AG04449 (cell line): ENCODE measurements around the gene UNC80.
A peak's percentile ranks its signal among the peaks of the same experiment; 100 is the strongest.

ENCODE experiments used
- CTCF ChIA-PET: fragments of 350-600 bp; formaldehyde crosslinking; extraction: SDS; loops from one replicate; lab custom pipeline; 2021; ENCODE audit warnings: antibody characterized with exemption; lab: Yijun Ruan, JAX
- POLR2A ChIA-PET: fragments of 400-600, 350-600 bp; formaldehyde crosslinking; extraction: SDS; loops from one replicate; lab custom pipeline; 2020; ENCODE audit warnings: antibody characterized with exemption, inconsistent platforms; lab: Yijun Ruan, JAX
- DNase-seq: peaks from one replicate; pipeline ENCODE4 v3.0.0-alpha.2; 2010; ENCODE audit warnings: low read depth, low spot score
- H3K4me3 ChIP-seq: 2 replicates; pipeline ENCODE4 v1.5.1; 2011; ENCODE audit warnings: low read depth, mild to moderate bottlenecking, control low read depth, low read length
- TF ChIP-seq, protein P1 (sequence below): IDR thresholded peaks from one replicate; pipeline ENCODE4 v1.5.1; 2011; ENCODE audit warnings: mild to moderate bottlenecking, moderate library complexity, low read length, control low read depth, inconsistent platforms; ENCODE audit not compliant: insufficient read depth; ENCODE audit errors: missing control alignments

Gene UNC80

DNA sequence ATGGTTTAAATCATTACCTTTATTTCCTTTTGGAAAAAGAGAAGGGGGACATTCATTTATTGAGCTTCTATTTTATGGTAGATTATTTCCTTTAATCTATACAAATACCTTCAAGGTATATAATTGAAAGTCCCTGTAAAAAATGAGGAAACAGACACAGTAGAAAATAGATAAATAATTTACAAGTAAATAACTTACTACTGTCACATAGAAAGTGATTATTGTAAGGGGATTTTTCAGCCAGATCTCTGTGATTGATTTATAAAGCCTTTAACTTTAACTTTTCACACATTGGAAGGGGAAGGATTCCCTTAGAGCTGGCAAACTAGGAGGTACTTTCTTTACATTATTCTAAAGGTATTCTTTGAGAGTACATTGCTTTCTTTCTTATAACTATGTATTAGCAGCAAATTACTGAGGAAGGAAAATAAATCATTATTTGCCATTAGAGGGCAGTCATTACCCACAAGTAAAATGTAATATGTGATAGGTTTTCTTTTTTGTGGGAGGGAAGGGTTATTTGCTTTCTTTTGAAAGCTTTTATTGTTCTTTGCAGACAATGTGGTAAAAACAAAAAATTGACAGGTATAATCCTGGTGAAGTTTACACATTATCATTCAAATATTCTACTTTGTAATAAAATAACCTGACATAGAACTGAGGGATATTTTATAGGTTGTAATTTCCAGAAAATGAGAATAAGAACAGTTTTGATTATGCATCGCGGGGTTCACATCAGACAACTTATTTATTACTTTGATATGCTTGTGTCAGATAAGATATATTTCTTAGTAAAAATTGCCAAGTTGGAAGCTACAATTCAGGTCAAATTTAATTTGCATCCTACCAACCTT, 206.0 kb downstream of the UNC80 start:
- H3K4me3 ChIP-seq = no peak overlapping the region
- TF ChIP-seq, protein P1, sequence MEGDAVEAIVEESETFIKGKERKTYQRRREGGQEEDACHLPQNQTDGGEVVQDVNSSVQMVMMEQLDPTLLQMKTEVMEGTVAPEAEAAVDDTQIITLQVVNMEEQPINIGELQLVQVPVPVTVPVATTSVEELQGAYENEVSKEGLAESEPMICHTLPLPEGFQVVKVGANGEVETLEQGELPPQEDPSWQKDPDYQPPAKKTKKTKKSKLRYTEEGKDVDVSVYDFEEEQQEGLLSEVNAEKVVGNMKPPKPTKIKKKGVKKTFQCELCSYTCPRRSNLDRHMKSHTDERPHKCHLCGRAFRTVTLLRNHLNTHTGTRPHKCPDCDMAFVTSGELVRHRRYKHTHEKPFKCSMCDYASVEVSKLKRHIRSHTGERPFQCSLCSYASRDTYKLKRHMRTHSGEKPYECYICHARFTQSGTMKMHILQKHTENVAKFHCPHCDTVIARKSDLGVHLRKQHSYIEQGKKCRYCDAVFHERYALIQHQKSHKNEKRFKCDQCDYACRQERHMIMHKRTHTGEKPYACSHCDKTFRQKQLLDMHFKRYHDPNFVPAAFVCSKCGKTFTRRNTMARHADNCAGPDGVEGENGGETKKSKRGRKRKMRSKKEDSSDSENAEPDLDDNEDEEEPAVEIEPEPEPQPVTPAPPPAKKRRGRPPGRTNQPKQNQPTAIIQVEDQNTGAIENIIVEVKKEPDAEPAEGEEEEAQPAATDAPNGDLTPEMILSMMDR = peak; percentile 5
- POLR2A ChIA-PET = no interaction called here
- CTCF ChIA-PET = interaction anchor here (0.7 to 6.6 kb wide), 13 partner anchors 10 to 422 kb away, joined by 3 to 101 read pairs (median 3); no protein-coding TSS in a partner anchor
- no peak for DNase-seq

DNA sequence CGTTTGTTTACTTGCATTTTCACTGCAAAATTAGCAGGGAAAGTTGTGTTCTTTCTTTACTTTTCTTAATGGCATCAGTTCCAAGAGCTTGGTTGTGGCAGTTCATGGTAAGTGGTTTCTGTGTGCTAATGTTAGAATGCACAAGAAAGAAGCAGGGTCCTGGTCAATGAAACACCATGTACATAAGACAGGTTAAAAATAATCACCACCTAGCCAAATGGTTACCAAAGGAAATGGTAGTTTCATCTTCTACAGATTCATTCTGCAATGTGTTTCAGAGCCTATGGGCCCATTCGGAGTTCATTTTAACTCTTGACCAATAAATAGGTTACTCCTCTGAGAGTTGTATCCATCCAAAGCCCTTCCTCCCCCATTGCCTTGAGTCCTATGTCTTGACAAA, 212.7 kb downstream of the UNC80 start:
- ChIA-PET POLR2A (no interaction called here), CTCF (interaction anchor here (0.9 to 4.0 kb wide), 3 partner anchors 205 to 220 kb away, joined by 3 to 17 read pairs (median 3); no protein-coding TSS in a partner anchor)
- DNase-seq = no peak
- no peak overlapping the region for H3K4me3 ChIP-seq
- TF ChIP-seq, protein P1 = no peak

DNA sequence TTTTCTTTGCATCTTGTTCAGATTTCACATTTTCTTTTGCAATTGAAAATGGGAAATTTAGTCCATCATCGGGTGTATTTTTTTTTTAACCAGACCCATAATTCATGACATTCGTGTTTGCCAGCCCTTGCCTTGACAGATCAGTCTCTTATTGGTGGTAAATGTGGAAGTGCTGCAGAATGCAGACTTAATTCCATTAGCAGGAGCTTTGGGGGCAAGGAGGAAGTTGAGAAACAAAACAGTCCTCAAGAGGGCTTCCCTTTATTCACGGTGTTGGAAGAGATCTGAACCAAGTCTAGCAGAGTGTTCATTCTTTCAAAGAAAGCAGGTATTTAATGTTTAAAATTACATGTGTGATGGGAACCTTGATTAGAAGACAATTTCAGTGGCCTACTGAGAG, 214.2 kb downstream of the UNC80 start:
- H3K4me3 ChIP-seq = no peak overlapping the region
- TF ChIP-seq, protein P1 = no peak
- POLR2A ChIA-PET = no interaction called here
- CTCF ChIA-PET = interaction anchor here (1.7 to 4.0 kb wide), 2 partner anchors 209 to 213 kb away, joined by 5 to 17 read pairs; no protein-coding TSS in a partner anchor
- no peak for DNase-seq

DNA sequence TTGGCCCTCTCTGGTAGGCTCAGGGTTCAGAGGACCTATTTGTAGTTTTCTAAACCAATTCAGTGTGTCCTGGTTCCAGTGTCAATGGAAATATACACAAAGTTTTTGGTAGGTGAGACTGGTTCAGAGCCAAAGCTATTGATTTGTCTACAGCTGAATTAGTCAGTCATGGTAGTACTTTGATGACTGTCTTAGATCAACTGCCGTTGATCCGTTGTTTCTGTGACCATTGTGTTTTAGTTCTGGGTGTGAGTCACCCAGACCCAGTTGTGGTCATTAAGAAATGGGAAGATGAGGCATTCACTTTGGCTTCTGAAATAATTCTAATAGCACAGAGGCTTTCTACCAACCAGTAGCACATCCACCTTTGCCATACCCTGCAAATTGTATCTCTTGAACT, 214.8 kb downstream of the UNC80 start:
- CTCF ChIA-PET = interaction anchor here (1.7 to 4.0 kb wide), 2 partner anchors 209 to 212 kb away, joined by 5 to 17 read pairs; no protein-coding TSS in a partner anchor
- POLR2A ChIA-PET = no interaction called here
- TF ChIP-seq, protein P1 = no peak
- no peak overlapping the region for H3K4me3 ChIP-seq
- DNase-seq = no peak

DNA sequence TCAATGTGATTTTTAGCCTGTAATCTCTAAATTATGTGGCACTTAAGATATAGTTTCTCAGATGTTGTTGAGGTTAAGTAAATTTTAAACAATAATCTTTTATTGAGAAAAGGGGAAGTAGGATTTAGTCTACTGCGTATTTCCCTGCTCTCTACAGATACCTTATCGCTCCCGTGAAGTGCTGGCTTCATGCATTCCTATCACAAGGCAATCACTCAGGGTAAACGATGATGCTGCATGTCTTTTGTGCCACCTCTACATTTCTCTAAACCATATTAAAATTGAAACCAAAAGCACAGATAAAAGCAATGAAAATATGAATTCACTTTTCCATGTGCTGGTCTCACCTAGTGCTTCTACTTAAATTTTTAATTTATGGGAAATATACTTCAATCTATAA, 216.4 kb downstream of the UNC80 start:
- no peak overlapping the region for H3K4me3 ChIP-seq
- TF ChIP-seq, protein P1 = no peak
- DNase-seq = no peak
- POLR2A ChIA-PET = no interaction called here
- CTCF ChIA-PET = interaction anchor here (2.4 kb wide), 1 partner anchor 211 kb away, joined by 5 read pairs; no protein-coding TSS in a partner anchor

DNA sequence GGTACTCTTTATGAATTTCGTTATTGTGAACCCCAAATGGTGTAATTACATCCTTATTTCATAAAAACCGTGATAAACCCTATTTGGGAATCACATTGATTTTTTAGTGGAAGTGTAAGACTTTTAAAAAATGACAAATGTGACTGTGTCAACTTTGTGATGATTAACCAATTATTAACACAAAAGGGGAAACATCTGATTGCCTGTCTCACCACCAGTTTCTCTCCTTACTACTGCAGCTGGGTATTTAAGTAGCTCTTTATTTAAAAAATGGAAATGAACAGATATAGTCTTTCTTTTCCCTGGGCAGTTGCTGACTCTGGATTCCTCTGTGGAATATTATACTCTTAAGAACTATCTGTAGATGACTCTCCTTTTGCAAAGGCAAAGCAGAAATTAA, 219.2 kb downstream of the UNC80 start:
- CTCF ChIA-PET = no interaction called here
- no peak for DNase-seq
- no peak overlapping the region for H3K4me3 ChIP-seq
- POLR2A ChIA-PET = no interaction called here
- TF ChIP-seq, protein P1 = no peak
